ENCODE results near the gene TWNK. TPM values are rescaled to one million over a fixed set of nuclear protein-coding genes. Genes with fewer than 3 reads are reported as not detected.

Gene TWNK
- total and polyA plus RNA-seq, 10 of the 15 experiments (the other 5 are each of a cell fraction or from before 2014, with no cell fraction given): 13.6 to 32.8 (median 18.0) TPM

DNA sequence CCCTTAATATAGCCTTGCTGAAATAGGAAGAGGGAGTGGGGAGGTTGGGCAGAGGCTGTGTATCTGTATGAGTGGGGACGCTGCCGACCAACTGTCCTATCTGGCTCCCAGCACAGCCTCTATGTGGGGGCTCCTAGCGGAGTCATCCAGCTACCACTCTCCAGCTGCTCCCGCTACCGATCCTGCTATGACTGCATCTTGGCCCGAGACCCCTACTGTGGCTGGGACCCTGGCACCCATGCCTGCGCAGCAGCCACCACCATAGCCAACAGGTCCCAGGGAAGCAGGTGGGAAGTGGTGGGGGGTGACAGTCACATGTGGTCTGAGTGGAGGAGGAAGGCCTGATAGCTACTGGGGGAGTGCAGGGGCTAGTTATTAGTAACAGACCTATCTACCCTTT is 6.6 kb upstream of the TWNK start (continued):
- TF ChIP-seq, protein P1, sequence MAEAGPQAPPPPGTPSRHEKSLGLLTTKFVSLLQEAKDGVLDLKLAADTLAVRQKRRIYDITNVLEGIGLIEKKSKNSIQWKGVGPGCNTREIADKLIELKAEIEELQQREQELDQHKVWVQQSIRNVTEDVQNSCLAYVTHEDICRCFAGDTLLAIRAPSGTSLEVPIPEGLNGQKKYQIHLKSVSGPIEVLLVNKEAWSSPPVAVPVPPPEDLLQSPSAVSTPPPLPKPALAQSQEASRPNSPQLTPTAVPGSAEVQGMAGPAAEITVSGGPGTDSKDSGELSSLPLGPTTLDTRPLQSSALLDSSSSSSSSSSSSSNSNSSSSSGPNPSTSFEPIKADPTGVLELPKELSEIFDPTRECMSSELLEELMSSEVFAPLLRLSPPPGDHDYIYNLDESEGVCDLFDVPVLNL (IDR thresholded peaks at IDR 0.05; ENCODE audit: low read depth, low read length): no peak
- no peak for TF ChIP-seq CREB1 (IDR thresholded peaks at IDR 0.05; ENCODE audit: low read depth)
- TF ChIP-seq SPI1 (IDR thresholded peaks at IDR 0.05; ENCODE audit: borderline replicate concordance, insufficient read depth, low read depth, low read length): no peak
- TF ChIP-seq RELA (IDR thresholded peaks at IDR 0.05; ENCODE audit: borderline replicate concordance, partially characterized antibody): no peak
- TF ChIP-seq, protein P2, sequence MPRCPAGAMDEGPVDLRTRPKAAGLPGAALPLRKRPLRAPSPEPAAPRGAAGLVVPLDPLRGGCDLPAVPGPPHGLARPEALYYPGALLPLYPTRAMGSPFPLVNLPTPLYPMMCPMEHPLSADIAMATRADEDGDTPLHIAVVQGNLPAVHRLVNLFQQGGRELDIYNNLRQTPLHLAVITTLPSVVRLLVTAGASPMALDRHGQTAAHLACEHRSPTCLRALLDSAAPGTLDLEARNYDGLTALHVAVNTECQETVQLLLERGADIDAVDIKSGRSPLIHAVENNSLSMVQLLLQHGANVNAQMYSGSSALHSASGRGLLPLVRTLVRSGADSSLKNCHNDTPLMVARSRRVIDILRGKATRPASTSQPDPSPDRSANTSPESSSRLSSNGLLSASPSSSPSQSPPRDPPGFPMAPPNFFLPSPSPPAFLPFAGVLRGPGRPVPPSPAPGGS (IDR thresholded peaks at IDR 0.05; ENCODE audit: borderline replicate concordance, insufficient read depth, low read depth, low read length, poor library complexity, severe bottlenecking): no peak
- no peak for TF ChIP-seq RBBP5 (conservative IDR thresholded peaks at IDR 0.05)
- TF ChIP-seq, protein P3, sequence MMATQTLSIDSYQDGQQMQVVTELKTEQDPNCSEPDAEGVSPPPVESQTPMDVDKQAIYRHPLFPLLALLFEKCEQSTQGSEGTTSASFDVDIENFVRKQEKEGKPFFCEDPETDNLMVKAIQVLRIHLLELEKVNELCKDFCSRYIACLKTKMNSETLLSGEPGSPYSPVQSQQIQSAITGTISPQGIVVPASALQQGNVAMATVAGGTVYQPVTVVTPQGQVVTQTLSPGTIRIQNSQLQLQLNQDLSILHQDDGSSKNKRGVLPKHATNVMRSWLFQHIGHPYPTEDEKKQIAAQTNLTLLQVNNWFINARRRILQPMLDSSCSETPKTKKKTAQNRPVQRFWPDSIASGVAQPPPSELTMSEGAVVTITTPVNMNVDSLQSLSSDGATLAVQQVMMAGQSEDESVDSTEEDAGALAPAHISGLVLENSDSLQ (IDR thresholded peaks at IDR 0.05): no peak
- no peak for TF ChIP-seq SREBF1 (IDR thresholded peaks at IDR 0.05; ENCODE audit: low read length)
- no peak for TF ChIP-seq EZH2 (IDR thresholded peaks at IDR 0.05; ENCODE audit: borderline replicate concordance, control insufficient read depth, low read depth, low read length)
- TF ChIP-seq, protein P4, sequence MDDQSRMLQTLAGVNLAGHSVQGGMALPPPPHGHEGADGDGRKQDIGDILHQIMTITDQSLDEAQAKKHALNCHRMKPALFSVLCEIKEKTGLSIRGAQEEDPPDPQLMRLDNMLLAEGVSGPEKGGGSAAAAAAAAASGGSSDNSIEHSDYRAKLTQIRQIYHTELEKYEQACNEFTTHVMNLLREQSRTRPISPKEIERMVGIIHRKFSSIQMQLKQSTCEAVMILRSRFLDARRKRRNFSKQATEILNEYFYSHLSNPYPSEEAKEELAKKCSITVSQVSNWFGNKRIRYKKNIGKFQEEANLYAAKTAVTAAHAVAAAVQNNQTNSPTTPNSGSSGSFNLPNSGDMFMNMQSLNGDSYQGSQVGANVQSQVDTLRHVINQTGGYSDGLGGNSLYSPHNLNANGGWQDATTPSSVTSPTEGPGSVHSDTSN (IDR thresholded peaks at IDR 0.05; ENCODE audit: insufficient replicate concordance, low read depth, low read length): no peak
